ENCODE measurements around the gene EMSY. TPM values are rescaled to one million over a fixed set of nuclear protein-coding genes. Genes with fewer than 3 reads are reported as not detected.

Gene EMSY
- total RNA-seq, 1 donor from 2014 or later = 20.9 TPM

- no peaks in the 10 kb centered on the region for H3K27me3 ChIP-seq
- intact Hi-C loops (cut with DNase I) = no loop called here
- peak; percentile 47 for DNase-seq
- ATAC-seq = no peak
- no peaks in the 10 kb centered on the region for H3K36me3 ChIP-seq
- H3K4me1 ChIP-seq = peaks cover 3% of the 10 kb centered on the region
- no peak overlapping the region for H3K4me3 ChIP-seq
- TF ChIP-seq, protein P1, sequence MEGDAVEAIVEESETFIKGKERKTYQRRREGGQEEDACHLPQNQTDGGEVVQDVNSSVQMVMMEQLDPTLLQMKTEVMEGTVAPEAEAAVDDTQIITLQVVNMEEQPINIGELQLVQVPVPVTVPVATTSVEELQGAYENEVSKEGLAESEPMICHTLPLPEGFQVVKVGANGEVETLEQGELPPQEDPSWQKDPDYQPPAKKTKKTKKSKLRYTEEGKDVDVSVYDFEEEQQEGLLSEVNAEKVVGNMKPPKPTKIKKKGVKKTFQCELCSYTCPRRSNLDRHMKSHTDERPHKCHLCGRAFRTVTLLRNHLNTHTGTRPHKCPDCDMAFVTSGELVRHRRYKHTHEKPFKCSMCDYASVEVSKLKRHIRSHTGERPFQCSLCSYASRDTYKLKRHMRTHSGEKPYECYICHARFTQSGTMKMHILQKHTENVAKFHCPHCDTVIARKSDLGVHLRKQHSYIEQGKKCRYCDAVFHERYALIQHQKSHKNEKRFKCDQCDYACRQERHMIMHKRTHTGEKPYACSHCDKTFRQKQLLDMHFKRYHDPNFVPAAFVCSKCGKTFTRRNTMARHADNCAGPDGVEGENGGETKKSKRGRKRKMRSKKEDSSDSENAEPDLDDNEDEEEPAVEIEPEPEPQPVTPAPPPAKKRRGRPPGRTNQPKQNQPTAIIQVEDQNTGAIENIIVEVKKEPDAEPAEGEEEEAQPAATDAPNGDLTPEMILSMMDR (IDR thresholded peaks at IDR 0.05) = no peak
- no peak overlapping the region for H3K27ac ChIP-seq
- H3K9me3 ChIP-seq = no peaks in the 10 kb centered on the region
Measured at GRCh38 chr11:76599041-76600013, 154.5 kb downstream of the EMSY start.

GRCh38 chr11:76600124-76600655 lies 155.4 kb downstream of the EMSY start:
- peaks cover 11% of the 10 kb centered on the region for H3K4me1 ChIP-seq
- no peaks in the 10 kb centered on the region for H3K27me3 ChIP-seq
- no peak for ATAC-seq
- H3K27ac ChIP-seq = no peak overlapping the region
- H3K4me3 ChIP-seq = no peak overlapping the region
- no peak for DNase-seq
- TF ChIP-seq, protein P1 (IDR thresholded peaks at IDR 0.05) = no peak
- no peaks in the 10 kb centered on the region for H3K36me3 ChIP-seq
- intact Hi-C loops (cut with DNase I) = no loop called here
- H3K9me3 ChIP-seq = no peaks in the 10 kb centered on the region

- TF ChIP-seq, protein P1 (IDR thresholded peaks at IDR 0.05) = no peak
- Histone ChIP-seq H3K4me1 (peaks cover 14% of the 10 kb centered on the region), H3K4me3 (no peak overlapping the region), H3K36me3 (no peaks in the 10 kb centered on the region), H3K27ac (no peak overlapping the region), H3K9me3 (no peaks in the 10 kb centered on the region), H3K27me3 (no peaks in the 10 kb centered on the region)
- no peak for ATAC-seq
- intact Hi-C loops (cut with DNase I) = no loop called here
- no peak for DNase-seq
Measured at GRCh38 chr11:76601272-76601671, 156.5 kb downstream of the EMSY start.

DNA sequence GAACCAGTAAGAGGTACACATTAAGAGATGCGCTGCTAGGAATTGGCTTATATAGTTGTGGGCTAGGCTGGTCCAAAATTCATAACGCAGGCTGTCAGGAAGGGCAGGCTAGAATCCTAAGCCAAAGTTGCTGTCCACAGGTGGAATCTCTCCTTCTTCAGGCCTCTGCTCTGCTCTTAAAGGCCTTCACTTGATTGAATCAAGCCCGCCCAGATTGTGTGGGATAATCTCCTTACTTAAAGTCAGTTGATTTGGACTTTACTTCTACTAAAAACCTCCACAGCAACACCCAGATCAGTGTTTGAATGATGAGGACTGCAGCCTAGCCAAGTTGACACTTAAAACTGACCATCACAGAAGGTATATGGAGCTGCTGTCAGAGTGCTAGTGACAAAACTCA lies 156.9 kb downstream of the EMSY start:
- Histone ChIP-seq H3K4me1 (peaks cover 14% of the 10 kb centered on the region), H3K27ac (no peak overlapping the region), H3K9me3 (no peaks in the 10 kb centered on the region), H3K4me3 (no peak overlapping the region), H3K27me3 (no peaks in the 10 kb centered on the region), H3K36me3 (no peaks in the 10 kb centered on the region)
- DNase-seq (no peak), ATAC-seq (no peak)
- TF ChIP-seq, protein P1 (IDR thresholded peaks at IDR 0.05) = no peak
- intact Hi-C loops (cut with DNase I) = no loop called here

DNA sequence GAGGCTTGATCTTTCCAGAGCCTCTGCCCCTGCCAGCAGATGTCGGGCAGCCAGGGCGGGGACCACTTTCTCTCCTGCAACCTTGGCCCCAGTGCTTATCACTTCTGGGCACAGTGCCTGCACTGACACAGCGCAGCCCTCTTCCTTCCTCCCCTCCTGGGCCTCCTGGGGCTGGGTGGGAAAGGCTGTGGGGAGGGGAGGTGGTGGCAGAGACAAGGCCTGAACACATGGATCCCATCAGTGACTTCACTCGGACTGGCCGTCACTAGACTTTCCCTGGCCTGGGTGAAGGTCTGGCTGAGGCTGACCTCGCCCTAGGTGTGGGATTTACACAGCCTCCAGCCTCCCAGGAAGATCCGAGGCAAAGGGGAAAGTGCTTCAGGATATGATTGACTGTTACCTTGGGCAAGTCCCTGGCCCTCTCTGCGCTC lies 157.6 kb downstream of the EMSY start:
- peak overlapping the region; percentile 51 for H3K27ac ChIP-seq

More for the DNA sequence above, 157.6 kb downstream of the EMSY start:
- H3K27me3 ChIP-seq = no peaks in the 10 kb centered on the region
- peak; percentile 59 for ATAC-seq
- TF ChIP-seq, protein P1 (IDR thresholded peaks at IDR 0.05) = no peak
- no peaks in the 10 kb centered on the region for H3K36me3 ChIP-seq
- no peak for DNase-seq
- intact Hi-C loops (cut with DNase I) = no loop called here
- no peaks in the 10 kb centered on the region for H3K9me3 ChIP-seq
- H3K4me3 ChIP-seq = no peak overlapping the region
- H3K4me1 ChIP-seq = peaks cover 14% of the 10 kb centered on the region

Other genes with a start within 250 kb of the EMSY start
- 8.7 TPM for gene WNT11, start 238.5 kb upstream of the EMSY start, total RNA-seq
- 36.8 TPM for gene THAP12, start 63.9 kb upstream of the EMSY start, total RNA-seq
- gene GVQW3, start 63.7 kb upstream of the EMSY start, total RNA-seq = 2.0 TPM
- gene LRRC32, start 225.7 kb downstream of the EMSY start, total RNA-seq = 111 TPM